ENCODE measurements around the gene PFAS.
A peak's percentile ranks its signal among the peaks of the same experiment; 100 is the strongest.

PFAS gene

DNA sequence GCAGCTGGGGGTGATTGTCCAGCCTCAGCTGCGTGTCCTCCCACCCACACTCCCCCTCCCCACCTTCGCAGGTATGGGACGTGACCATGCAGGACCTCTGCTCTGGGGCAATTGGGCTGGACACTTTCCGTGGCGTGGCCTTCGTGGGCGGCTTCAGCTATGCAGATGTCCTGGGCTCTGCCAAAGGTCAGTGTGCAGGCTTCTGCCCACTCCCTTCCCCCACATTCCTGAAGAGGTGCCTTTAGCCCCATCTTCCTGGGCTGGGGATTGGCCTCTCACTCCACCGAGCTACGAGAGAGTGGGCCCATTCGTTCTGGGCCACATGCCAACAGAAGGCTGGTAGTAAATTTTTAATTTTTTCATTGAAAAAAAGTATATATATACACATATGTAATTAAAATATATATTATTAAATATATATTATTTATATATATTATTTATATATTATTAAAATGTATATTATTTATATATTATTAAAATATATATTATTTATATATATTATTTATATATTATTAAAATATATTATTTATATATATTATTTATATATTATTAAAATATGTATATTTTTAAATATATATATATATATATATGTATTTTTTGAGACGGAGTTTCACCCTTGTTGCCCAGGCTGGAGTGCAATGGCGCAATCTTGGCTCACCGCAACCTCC, 18.5 kb downstream of the PFAS start:
- no peak for DNase-seq

- DNase-seq = no peak
Measured at GRCh38 chr17:8268550-8269298, 19.6 kb downstream of the PFAS start.

- no peak for DNase-seq
Measured at GRCh38 chr17:8272421-8272820, 23.3 kb downstream of the PFAS start.

DNA sequence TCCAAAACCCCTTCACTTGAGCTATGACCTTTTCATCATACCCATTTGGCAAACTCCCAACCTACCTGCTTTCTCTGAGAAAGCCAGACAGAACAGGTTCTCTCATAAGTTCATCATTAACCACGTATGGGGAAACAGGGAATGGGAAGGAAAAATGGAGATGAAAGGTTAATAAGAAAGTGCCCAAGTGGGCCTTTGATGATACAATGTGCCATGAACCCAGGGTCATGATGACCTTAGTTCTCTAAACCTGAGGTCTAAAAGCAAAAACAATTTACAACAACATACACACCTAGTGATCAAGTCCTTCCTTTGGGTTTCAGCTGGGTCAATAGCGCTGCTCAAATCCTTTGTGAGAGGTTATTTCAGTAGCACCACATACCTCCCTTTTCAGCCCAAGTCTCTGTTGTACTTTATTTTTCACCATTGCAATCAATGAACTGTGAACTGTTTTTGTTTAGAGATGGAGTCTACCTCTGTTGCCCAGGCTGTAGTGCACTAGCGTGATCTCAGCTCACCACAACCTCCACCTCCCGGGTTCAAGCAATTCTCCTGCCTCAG, 24.9 kb downstream of the PFAS start:
- DNase-seq = peak; percentile 90

- no peak for DNase-seq
Measured at GRCh38 chr17:8274816-8275215, 25.7 kb downstream of the PFAS start.

DNA sequence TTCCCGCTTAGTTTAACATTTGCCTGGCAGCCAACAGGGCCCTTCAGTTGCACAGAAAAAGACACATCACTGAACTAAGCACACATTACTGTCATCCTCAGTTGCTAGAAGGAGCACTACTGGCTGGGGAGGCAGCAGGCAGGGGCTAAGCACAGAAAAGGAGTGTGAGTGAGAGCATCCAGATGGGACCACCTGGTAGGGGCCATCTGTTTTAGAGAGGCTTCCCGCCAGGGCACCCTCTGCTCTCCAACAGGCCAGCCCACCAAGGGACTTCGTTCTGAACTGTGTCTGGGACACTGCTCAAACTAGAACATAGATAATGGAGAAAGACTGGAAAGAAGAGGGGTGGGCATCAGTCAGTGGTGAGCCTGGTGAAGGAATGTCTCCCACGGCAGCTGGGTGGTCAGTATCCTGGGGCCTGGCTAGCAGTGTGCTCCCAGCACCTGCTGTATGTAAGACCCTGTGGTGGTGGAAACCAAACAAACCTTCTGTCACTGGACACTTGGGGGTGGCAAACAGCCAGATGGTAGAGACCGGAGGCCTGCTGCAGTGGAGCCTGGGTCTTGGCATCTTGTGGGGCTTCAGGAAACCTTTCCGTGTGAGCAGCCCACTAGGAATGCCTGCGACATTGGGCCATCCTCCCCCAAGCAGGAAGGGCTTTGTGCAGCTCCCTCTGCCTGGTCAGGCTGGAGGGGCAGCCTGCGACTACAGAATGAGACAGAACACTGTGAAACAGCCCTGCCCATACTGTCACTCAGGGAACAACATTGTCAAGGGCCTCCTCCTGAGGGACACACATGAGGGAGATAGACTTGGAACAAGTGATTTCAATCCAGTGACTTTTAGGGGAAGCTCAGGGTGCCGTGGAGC, 26.6 kb downstream of the PFAS start:
- no peak for DNase-seq

DNA sequence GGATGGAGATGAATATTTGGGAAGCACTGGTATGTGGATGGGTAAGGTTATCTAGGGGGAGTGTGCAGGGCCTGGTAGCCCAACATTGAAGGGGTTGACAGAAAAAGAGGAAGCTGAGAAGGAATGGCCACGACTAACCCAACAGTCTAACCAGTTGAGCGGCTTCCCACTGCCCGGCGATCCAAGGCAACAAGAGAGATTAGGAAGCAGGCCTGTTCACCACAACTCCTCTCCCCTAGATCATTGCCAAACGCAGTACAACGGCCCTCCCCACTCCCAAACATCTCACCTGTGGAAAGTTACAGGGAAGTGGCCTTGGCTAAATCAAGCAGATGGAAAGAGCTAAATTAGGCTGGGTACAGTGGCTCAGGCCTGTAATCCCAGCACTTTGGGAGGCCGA, 28.2 kb downstream of the PFAS start:
- no peak for DNase-seq

DNA sequence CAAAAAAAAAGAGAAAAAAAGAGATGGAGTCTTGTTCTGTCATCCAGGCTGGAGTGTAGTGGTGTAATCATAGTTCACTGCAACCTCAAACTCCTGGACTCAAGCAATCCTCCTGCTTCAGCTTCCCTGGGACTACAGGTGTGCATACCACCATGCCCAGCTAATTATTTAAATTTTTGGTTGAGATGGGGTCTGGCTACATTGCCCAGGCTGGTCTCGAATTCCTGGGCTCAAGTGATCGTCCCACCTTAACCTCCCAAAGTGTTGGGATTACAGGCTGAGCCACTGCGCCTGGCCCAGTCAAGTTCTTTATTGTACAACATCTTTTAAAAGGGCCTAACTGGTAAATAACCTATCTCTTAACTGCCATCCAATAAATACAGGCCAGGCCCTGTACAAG, 33.3 kb downstream of the PFAS start:
- no peak for DNase-seq

- no peak for DNase-seq
Measured at GRCh38 chr17:8283356-8283755, 34.3 kb downstream of the PFAS start.

GRCh38 chr17:8284126-8284525, 35.0 kb downstream of the PFAS start:
- DNase-seq = no peak

- no peak for DNase-seq
Measured at GRCh38 chr17:8285270-8286181, 36.4 kb downstream of the PFAS start.

- peak; percentile 79 for DNase-seq
Measured at GRCh38 chr17:8287651-8288335, 38.7 kb downstream of the PFAS start.

- peak; percentile 95 for DNase-seq
Measured at GRCh38 chr17:8288336-8289102, 39.4 kb downstream of the PFAS start, which contains the start of gene RANGRF. TSS of gene RANGRF (plus strand) at chr17:8288670. CDS start at chr17:8288789, 119 bp downstream.

DNA sequence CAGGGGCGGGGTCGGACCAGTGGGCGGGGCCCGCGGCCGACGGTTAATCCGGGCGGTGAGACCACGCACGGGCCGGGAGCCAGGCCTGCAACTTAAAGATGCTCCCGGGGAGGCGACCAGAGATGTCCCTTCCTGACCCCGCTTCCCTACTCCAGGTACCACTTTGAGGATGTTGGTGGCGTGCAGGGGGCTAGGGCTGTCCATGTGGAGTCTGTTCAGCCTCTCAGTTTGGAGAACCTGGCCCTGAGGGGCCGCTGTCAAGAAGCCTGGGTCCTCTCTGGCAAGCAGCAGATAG, 40.0 kb downstream of the PFAS start:
- no peak for DNase-seq

GRCh38 chr17:8290043-8290442, 41.0 kb downstream of the PFAS start:
- peak; percentile 27 for DNase-seq

DNA sequence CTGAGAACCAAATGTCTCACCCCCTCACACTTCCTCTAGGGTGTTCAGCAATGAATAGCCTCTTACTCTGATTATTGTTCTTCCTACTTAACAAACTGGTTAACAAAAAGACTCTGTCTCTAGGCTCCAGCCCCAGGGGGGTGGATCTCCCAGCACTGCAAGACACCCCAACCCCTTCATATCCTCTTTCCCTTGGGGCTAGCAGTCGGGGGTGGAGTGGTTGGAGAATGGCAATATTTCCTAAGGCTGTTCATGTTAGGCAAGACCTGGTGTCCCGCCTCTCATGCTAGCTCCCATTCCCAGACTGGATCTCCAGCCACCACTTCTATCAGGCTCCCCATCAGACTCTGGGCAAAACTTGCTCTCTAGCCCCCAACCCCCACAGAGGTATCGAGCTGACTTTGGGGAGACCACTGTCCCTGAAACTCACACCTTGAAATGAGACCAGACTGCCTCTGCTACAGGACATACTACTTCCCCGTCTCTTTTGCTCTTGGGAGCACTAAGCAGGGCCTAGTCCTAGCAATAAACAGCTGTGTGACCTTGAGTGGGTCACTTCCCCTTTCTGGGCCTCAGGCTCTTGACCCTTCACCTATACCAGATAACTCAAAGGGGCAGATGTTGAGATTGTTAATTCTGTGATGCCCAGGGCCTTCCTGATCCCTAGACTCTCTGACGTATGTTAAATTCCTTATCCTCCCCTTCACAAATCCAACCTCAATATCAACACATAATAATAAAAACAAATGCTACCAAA, 43.7 kb downstream of the PFAS start:
- DNase-seq = no peak

DNA sequence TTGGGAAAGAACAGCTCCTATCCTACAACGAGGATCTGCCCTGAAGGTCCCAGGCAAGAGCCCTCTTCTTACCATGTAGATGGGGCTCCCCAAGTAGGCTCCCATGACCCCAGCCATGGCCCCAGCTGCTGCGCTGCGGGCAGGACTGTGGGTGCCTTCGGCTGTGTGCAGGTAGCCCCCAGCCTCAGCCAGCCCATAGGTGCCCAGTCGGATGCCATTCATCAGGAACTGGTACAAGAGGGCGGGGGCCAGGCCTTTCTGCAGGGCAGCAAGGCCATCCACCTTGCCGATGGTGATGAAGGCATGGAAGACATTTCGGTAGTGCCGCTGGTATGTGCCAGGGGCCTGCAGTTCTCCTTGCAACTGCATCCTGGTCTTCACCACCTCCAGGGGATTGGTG, 45.3 kb downstream of the PFAS start:
- DNase-seq = no peak

DNA sequence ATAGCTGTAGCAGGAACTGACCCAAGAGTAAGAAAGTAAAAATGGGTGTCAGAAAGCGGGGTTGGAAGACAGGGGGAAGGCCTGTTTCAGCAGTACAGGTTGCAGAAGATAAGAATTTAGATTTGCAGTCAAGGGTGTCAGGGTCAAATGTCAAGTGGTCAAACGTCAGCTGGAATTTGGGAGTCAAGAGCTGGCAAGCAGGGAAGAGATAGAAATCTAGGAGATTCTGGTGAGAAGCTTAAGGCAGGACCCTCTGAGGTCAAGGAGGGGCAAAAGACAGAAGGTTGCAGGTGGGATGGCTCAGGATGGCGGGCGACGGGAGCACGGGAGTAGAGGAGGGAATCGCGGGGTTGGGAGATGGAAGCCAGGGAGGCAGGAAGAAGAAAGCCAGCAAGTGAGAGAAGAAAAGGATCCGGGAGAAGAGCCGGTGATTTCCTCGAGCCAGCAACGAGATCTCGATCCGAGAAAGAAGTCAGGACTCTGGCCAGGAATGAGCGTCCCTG, 45.8 kb downstream of the PFAS start:
- no peak for DNase-seq

- no peak for DNase-seq
Measured at GRCh38 chr17:8300226-8300625, 51.1 kb downstream of the PFAS start.
